MM.1S (cell line): ENCODE data around the gene BTD.

ENCODE experiments used
- DNase-seq: peaks from one replicate; pipeline ENCODE4 v3.0.0-alpha.2; 2015
- H2AFZ ChIP-seq: fragments of 300-600 bp; sonication (generic); 2 replicates; pipeline ENCODE4 v1.6.0; 2016; ENCODE audit warnings: antibody characterized with exemption, low read length
- H3F3A ChIP-seq: fragments of 300-600 bp; sonication (generic); 2 replicates; pipeline ENCODE4 v1.6.1; 2016; ENCODE audit warnings: mild to moderate bottlenecking, antibody characterized with exemption, low read length, moderate library complexity, mixed read lengths; ENCODE audit not compliant: insufficient read depth
- H3K27ac ChIP-seq: fragments of 300-600 bp; sonication (generic); 2 replicates; pipeline ENCODE4 v1.5.1; 2016; ENCODE audit warnings: mild to moderate bottlenecking, low read length
- H3K27me3 ChIP-seq: fragments of 300-600 bp; sonication (generic); replicated peaks from 2 replicates; pipeline ENCODE4 v1.6.0; 2016; ENCODE audit warnings: low read length; ENCODE audit not compliant: insufficient read depth
- H3K36me3 ChIP-seq: fragments of 300-600 bp; sonication (generic); replicated peaks from 2 replicates; pipeline ENCODE4 v1.6.1; 2016; ENCODE audit warnings: mild to moderate bottlenecking, low read length, mixed read lengths; ENCODE audit not compliant: insufficient read depth
- H3K4me1 ChIP-seq: fragments of 300-600 bp; sonication (generic); 2 replicates; pipeline ENCODE4 v1.6.1; 2016; ENCODE audit warnings: low read length, mixed read lengths
- H3K4me2 ChIP-seq: fragments of 300-600 bp; sonication (generic); 2 replicates; pipeline ENCODE4 v1.6.0; 2016; ENCODE audit warnings: low read depth, low read length
- H3K4me3 ChIP-seq: fragments of 300-600 bp; sonication (generic); 2 replicates; pipeline ENCODE4 v1.5.1; 2016; ENCODE audit warnings: low read length, mixed read lengths
- H3K79me2 ChIP-seq: fragments of 300-600 bp; sonication (generic); 2 replicates; pipeline ENCODE4 v1.6.1; 2016; ENCODE audit warnings: mixed run types, low read length, mixed read lengths
- H3K9ac ChIP-seq: fragments of 300-600 bp; sonication (generic); 2 replicates; pipeline ENCODE4 v1.6.1; 2016; ENCODE audit warnings: low read length, mixed read lengths
- H3K9me2 ChIP-seq: fragments of 300-600 bp; sonication (generic); replicated peaks from 2 replicates; pipeline ENCODE4 v1.6.1; 2016; ENCODE audit warnings: mild to moderate bottlenecking, low read length, mixed read lengths; ENCODE audit not compliant: insufficient read depth
- H3K9me3 ChIP-seq: fragments of 300-600 bp; sonication (generic); replicated peaks from 2 replicates; pipeline ENCODE4 v1.6.1; 2016; ENCODE audit warnings: mild to moderate bottlenecking, low read length, mixed read lengths; ENCODE audit not compliant: insufficient read depth
- H4K20me1 ChIP-seq: fragments of 300-600 bp; sonication (generic); 2 replicates; pipeline ENCODE4 v1.6.1; 2016; ENCODE audit warnings: mild to moderate bottlenecking, low read length, moderate library complexity, mixed read lengths; ENCODE audit not compliant: insufficient read depth
- EZH2 ChIP-seq: fragments of 300-600 bp; sonication (generic); optimal IDR thresholded peaks from 2 replicates; pipeline ENCODE3; 2017; ENCODE audit warnings: low read depth, mild to moderate bottlenecking, antibody characterized with exemption, low read length, mixed read lengths
- EZH2phosphoT487 ChIP-seq: fragments of 300-600 bp; sonication (generic); IDR thresholded peaks from 2 replicates; pipeline ENCODE4 v1.6.1; 2018; ENCODE audit warnings: antibody characterized with exemption, low read length
- TF ChIP-seq, protein P1 (sequence below): fragments of 300-600 bp; sonication (generic); IDR thresholded peaks from 2 replicates; pipeline ENCODE4 v1.5.1; 2016; ENCODE audit warnings: antibody characterized with exemption, low read length, mixed read lengths

Gene BTD

DNA sequence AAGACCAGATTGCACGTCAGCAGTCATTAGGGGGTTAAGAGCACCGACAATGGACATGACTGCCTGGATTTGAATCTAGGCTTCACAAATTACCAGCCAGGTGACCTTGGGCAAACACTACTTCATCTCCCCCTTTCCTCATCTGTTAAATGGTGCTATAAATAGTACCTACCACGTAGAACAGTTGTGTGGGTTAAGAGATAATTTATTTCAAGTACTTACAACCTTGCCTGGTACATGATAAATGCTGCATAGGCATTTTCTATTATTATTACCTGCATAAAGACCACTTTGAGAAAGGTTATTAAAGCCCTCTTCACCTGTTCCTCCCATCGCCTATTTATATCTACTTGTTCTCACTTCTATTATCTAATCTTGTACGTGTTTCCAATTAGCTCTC lies 64.7 kb downstream of the BTD start:
- Histone ChIP-seq H3K27me3 (no peaks in the 10 kb centered on the region), H3K9me3 (no peaks in the 10 kb centered on the region), H2AFZ (no peak overlapping the region), H3F3A (no peaks in the 10 kb centered on the region), H3K36me3 (peaks cover 10% of the 10 kb centered on the region; the same call in 1 of the 2 replicates), H3K9me2 (no peaks in the 10 kb centered on the region), H4K20me1 (no peaks in the 10 kb centered on the region), H3K9ac (no peak overlapping the region), H3K79me2 (no peaks in the 10 kb centered on the region), H3K4me1 (no peaks in the 10 kb centered on the region), H3K4me2 (no peak overlapping the region), H3K4me3 (no peak overlapping the region), H3K27ac (no peak overlapping the region)
- TF ChIP-seq EZH2 (no peak), EZH2phosphoT487 (no peak)
- TF ChIP-seq, protein P1, sequence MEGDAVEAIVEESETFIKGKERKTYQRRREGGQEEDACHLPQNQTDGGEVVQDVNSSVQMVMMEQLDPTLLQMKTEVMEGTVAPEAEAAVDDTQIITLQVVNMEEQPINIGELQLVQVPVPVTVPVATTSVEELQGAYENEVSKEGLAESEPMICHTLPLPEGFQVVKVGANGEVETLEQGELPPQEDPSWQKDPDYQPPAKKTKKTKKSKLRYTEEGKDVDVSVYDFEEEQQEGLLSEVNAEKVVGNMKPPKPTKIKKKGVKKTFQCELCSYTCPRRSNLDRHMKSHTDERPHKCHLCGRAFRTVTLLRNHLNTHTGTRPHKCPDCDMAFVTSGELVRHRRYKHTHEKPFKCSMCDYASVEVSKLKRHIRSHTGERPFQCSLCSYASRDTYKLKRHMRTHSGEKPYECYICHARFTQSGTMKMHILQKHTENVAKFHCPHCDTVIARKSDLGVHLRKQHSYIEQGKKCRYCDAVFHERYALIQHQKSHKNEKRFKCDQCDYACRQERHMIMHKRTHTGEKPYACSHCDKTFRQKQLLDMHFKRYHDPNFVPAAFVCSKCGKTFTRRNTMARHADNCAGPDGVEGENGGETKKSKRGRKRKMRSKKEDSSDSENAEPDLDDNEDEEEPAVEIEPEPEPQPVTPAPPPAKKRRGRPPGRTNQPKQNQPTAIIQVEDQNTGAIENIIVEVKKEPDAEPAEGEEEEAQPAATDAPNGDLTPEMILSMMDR: no peak
- no peak for DNase-seq

DNA sequence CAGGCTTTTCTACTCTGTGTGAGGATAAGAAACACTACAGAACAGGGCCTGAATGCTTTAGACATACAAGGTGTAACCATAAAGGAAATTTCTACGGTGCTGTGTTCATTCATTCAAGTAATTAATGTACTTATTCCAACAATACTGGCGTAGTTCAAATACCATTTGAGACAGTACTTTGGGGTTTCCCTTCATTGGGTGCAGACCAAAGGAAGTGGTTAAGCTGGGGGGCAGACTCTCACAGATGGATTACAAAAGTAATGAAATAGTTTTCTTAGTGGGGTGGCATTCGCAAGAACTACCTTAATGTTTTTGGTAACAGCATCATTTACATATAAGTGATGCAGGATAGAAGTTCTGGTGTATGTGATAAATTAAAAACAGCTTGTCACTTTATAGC lies 65.9 kb downstream of the BTD start:
- Histone ChIP-seq H3K9me2 (no peaks in the 10 kb centered on the region), H3K36me3 (peaks cover 10% of the 10 kb centered on the region; the same call in 1 of the 2 replicates), H3K4me1 (no peaks in the 10 kb centered on the region), H3K4me2 (no peak overlapping the region), H3K4me3 (no peak overlapping the region), H3K9me3 (no peaks in the 10 kb centered on the region), H3K27ac (no peak overlapping the region), H4K20me1 (no peaks in the 10 kb centered on the region), H3K27me3 (no peaks in the 10 kb centered on the region), H3K79me2 (no peaks in the 10 kb centered on the region), H3K9ac (no peak overlapping the region), H3F3A (no peaks in the 10 kb centered on the region), H2AFZ (no peak overlapping the region)
- TF ChIP-seq, protein P1: no peak
- TF ChIP-seq EZH2 (no peak), EZH2phosphoT487 (no peak)
- DNase-seq: no peak

DNA sequence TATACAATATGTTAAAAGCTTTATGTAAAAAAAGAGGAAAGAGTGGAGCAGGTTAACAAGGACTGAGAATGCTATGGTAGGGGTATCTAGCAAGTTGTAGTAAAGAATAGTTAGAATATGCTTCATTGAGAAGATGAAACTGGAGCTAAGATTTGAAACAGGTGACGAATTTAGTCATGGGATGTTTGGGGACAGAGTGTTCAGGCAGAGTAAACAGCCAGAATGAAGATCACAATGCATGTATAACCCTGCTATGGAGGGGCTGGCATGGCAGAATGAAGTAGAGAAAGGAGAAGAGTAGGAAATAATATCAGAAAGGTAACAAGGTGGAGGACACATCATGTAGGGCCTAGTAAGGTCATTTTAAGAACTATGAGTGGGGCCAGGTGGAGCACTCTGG lies 72.0 kb downstream of the BTD start:
- TF ChIP-seq EZH2phosphoT487: no peak
- TF ChIP-seq, protein P1: no peak
- no peak for TF ChIP-seq EZH2
- H3K27me3 ChIP-seq: no peaks in the 10 kb centered on the region
- H3K9ac ChIP-seq: no peak overlapping the region
- H3K4me3 ChIP-seq: no peak overlapping the region
- H3K27ac ChIP-seq: no peak overlapping the region
- no peak overlapping the region for H3K4me2 ChIP-seq
- no peaks in the 10 kb centered on the region for H3K79me2 ChIP-seq
- H3K9me2 ChIP-seq: no peaks in the 10 kb centered on the region
- H3K36me3 ChIP-seq: peaks cover 22% of the 10 kb centered on the region; the same call in 1 of the 2 replicates
- H3F3A ChIP-seq: no peaks in the 10 kb centered on the region
- no peaks in the 10 kb centered on the region for H3K9me3 ChIP-seq
- no peak for DNase-seq
- H3K4me1 ChIP-seq: no peaks in the 10 kb centered on the region
- H2AFZ ChIP-seq: no peak overlapping the region
- no peaks in the 10 kb centered on the region for H4K20me1 ChIP-seq
